ENCODE data around the gene SETBP1. TPM values are rescaled to one million over a fixed set of nuclear protein-coding genes. Genes with fewer than 3 reads are reported as not detected.

SETBP1 gene
- total RNA-seq, 1 donor, result 2.6 TPM

- no peak for DNase-seq (ENCODE audit: low read depth)
Observed at GRCh38 chr18:45109706-45110105, 429.0 kb downstream of the SETBP1 start.

GRCh38 chr18:45110577-45111501 is 430.2 kb downstream of the SETBP1 start:
- no peak for DNase-seq (ENCODE audit: low read depth)
- H3K4me3 ChIP-seq (ENCODE audit: low read depth, low read length), result no peak overlapping the region
- no peak for TF ChIP-seq CTCF (IDR thresholded peaks at IDR 0.05; ENCODE audit: insufficient read depth, low read depth, low read length)

More at GRCh38 chr18:45109706-45110105, 429.0 kb downstream of the SETBP1 start:
- no peak overlapping the region for H3K4me3 ChIP-seq (ENCODE audit: low read depth, low read length)
- TF ChIP-seq CTCF (IDR thresholded peaks at IDR 0.05; ENCODE audit: insufficient read depth, low read depth, low read length), result no peak

- DNase-seq (ENCODE audit: low read depth), result no peak
- no peak overlapping the region for H3K4me3 ChIP-seq (ENCODE audit: low read depth, low read length)
- TF ChIP-seq CTCF (IDR thresholded peaks at IDR 0.05; ENCODE audit: insufficient read depth, low read depth, low read length), result no peak
Observed at GRCh38 chr18:45111502-45111848, 430.8 kb downstream of the SETBP1 start.

- TF ChIP-seq CTCF (IDR thresholded peaks at IDR 0.05; ENCODE audit: insufficient read depth, low read depth, low read length), result no peak
- DNase-seq (ENCODE audit: low read depth), result no peak
- H3K4me3 ChIP-seq (ENCODE audit: low read depth, low read length), result no peak overlapping the region
Observed at GRCh38 chr18:45112682-45113081, 432.0 kb downstream of the SETBP1 start.

- DNase-seq (ENCODE audit: low read depth), result no peak
- TF ChIP-seq CTCF (IDR thresholded peaks at IDR 0.05; ENCODE audit: insufficient read depth, low read depth, low read length), result no peak
- H3K4me3 ChIP-seq (ENCODE audit: low read depth, low read length), result no peak overlapping the region
Observed at GRCh38 chr18:45116116-45116515, 435.4 kb downstream of the SETBP1 start.

Small RNA genes within 50 kb of the gene (small RNA-seq; reads per million reads assigned to genes)
- gene MIR4319, result not detected
